HepG2 (cell line): ENCODE measurements around the gene TP53TG5. TPM values are rescaled to one million over a fixed set of nuclear protein-coding genes. Genes with fewer than 3 reads are reported as not detected.

Source experiments
- ARID3A ChIP-seq: IDR thresholded peaks from 2 replicates; pipeline ENCODE4 v1.6.1; 2012; ENCODE audit warnings: low read depth, low read length, improper control_type of control experiment
- CEBPG ChIP-seq: IDR thresholded peaks from 2 replicates; pipeline ENCODE4 v1.6.1; 2016
- DMAP1 ChIP-seq: IDR thresholded peaks from 2 replicates; pipeline ENCODE4 v1.6.1; 2016
- EP300 ChIP-seq, 3 experiments: sonication (generic) in 1 of 3; formaldehyde crosslinking in 1 of 3; IDR thresholded peaks; 2 replicates each; pipeline versions ENCODE4 v1.5.1 to v1.6.1; 2011 to 2020; ENCODE audit warnings: low read depth in 2 of 3, low read length in 2 of 3, borderline replicate concordance in 1 of 3, improper control_type of control experiment in 1 of 3, mild to moderate bottlenecking in 1 of 3, missing genetic modification reagents in 1 of 3, moderate library complexity in 1 of 3
- ERF ChIP-seq: IDR thresholded peaks from 2 replicates; pipeline ENCODE4 v1.6.1; 2018; ENCODE audit warnings: missing biosample characterization, missing genetic modification reagents
- FOXM1 ChIP-seq: sonication (generic); formaldehyde crosslinking; IDR thresholded peaks from 2 replicates; pipeline ENCODE4 v1.5.0; 2020; ENCODE audit warnings: missing genetic modification reagents
- GATAD2A ChIP-seq: IDR thresholded peaks from 2 replicates; pipeline ENCODE4 v1.6.1; 2016
- JUND ChIP-seq: sonication (generic); formaldehyde crosslinking; IDR thresholded peaks from 2 replicates; pipeline ENCODE4 v1.8.0; 2022; ENCODE audit warnings: mild to moderate bottlenecking, missing genetic modification reagents
- LCORL ChIP-seq, 2 experiments: fragments of 450-650 bp in 1 of 2; sonication (generic) in 1 of 2; formaldehyde crosslinking in 1 of 2; IDR thresholded peaks; 2 replicates each; pipeline versions ENCODE4 v1.5.0 to v1.6.1; 2017 to 2020; ENCODE audit warnings: antibody characterized with exemption in 1 of 2, missing genetic modification reagents in 1 of 2
- NCOA2 ChIP-seq: sonication (generic); formaldehyde crosslinking; IDR thresholded peaks from 2 replicates; pipeline ENCODE4 v1.8.0; 2022; ENCODE audit warnings: inconsistent platforms
- PRDM10 ChIP-seq: sonication (generic); formaldehyde crosslinking; IDR thresholded peaks from 2 replicates; pipeline ENCODE4 v1.4.0; 2020; ENCODE audit warnings: low read depth, missing genetic modification reagents
- RXRB ChIP-seq: IDR thresholded peaks from 2 replicates; pipeline ENCODE4 v1.6.1; 2016; ENCODE audit warnings: borderline replicate concordance, missing genetic modification reagents, missing compliant biosample characterization
- TEAD3 ChIP-seq: optimal IDR thresholded peaks from 2 replicates; pipeline ENCODE3; 2016; ENCODE audit warnings: borderline replicate concordance
- ZNF446 ChIP-seq: sonication (generic); formaldehyde crosslinking; IDR thresholded peaks from 2 replicates; pipeline ENCODE4 v1.5.0; 2020; ENCODE audit warnings: mild to moderate bottlenecking, missing genetic modification reagents
- ZNF773 ChIP-seq: sonication (generic); formaldehyde crosslinking; IDR thresholded peaks from 2 replicates; pipeline ENCODE4 v1.4.0; 2020; ENCODE audit warnings: missing genetic modification reagents, borderline replicate concordance
- polyA plus RNA-seq, 8 experiments: library from polyadenylated mRNA; depleted of rRNA in 3 of 8; stranded (reverse) in 7 of 8; unstranded in 1 of 8; fragments of >200 nt; fragmentation: Illumina TruSeq in 4 of 8; extraction: Trizol in 4 of 8; gene quantifications; 2 replicates each; pipeline versions ENCODE4 v1.2.1 to v1.2.3, GENCODE V29; 2011 to 2016; ENCODE audit warnings: low read depth in 4 of 8, missing spikeins in 1 of 8, mixed read lengths in 1 of 8; ENCODE audit not compliant: insufficient read depth in 1 of 8
- total RNA-seq, 5 experiments: library from RNA; depleted of rRNA; stranded (reverse); fragments of >200 nt; fragmentation: Illumina TruSeq; extraction: Trizol; gene quantifications; 2 replicates each; pipeline ENCODE4 v1.2.3, GENCODE V29; 2016; ENCODE audit warnings: low read depth in 1 of 5
- TF ChIP-seq, protein P1 (sequence below): sonication (generic); IDR thresholded peaks from 2 replicates; pipeline ENCODE4 v1.6.1; 2016; ENCODE audit warnings: low read depth, borderline replicate concordance
- TF ChIP-seq, protein P2 (sequence below): sonication (generic); formaldehyde crosslinking; IDR thresholded peaks from 2 replicates; pipeline ENCODE4 v1.4.0; 2020; ENCODE audit warnings: missing genetic modification reagents, borderline replicate concordance

TP53TG5 gene
- total and polyA plus RNA-seq, 2 of the 13 experiments (the other 11 are each of a cell fraction or from before 2014, with no cell fraction given): 0.11 TPM; not detected in 1

- TF ChIP-seq ARID3A: peak; percentile 94
- TF ChIP-seq RXRB (CRISPR knock-in tag): peak; percentile 51; the same call in 1 of the 2 replicates
- 0 out of 2 replicates have a peak, but pooled peaks have one; percentile 34 for TF ChIP-seq DMAP1
- peak; percentile 24; the same call in 1 of the 2 replicates for TF ChIP-seq CEBPG
- 0 out of 2 replicates have a peak, but pooled peaks have one; percentile 43 for TF ChIP-seq ZNF773 (CRISPR knock-in tag)
- 0 out of 2 replicates have a peak, but pooled peaks have one; percentile 16 for TF ChIP-seq ERF (CRISPR knock-in tag)
- peak; percentile 33; the same call in 1 of the 2 replicates for TF ChIP-seq NCOA2 (CRISPR knock-in tag)
- no peak for TF ChIP-seq FOXM1
- 0 out of 4 replicates have a peak, but pooled peaks of 1 of the 2 experiments have one; percentile 4 for TF ChIP-seq EP300 (IDR thresholded peaks at IDR 0.05; ENCODE audit: low read depth in 2 of 2, low read length in 2 of 2)
- no peak for TF ChIP-seq EP300 (CRISPR knock-in tag; IDR thresholded peaks at IDR 0.05; ENCODE audit: borderline replicate concordance)
- 0 out of 2 replicates have a peak, but pooled peaks have one; percentile 16 for TF ChIP-seq ZNF446 (CRISPR knock-in tag)
- TF ChIP-seq JUND (CRISPR knock-in tag): no peak
- TF ChIP-seq, protein P1, sequence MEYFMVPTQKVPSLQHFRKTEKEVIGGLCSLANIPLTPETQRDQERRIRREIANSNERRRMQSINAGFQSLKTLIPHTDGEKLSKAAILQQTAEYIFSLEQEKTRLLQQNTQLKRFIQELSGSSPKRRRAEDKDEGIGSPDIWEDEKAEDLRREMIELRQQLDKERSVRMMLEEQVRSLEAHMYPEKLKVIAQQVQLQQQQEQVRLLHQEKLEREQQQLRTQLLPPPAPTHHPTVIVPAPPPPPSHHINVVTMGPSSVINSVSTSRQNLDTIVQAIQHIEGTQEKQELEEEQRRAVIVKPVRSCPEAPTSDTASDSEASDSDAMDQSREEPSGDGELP: no peak
- TF ChIP-seq PRDM10 (CRISPR knock-in tag): 0 out of 2 replicates have a peak, but pooled peaks have one; percentile 24
- no peak for TF ChIP-seq LCORL (IDR thresholded peaks at IDR 0.05)
- TF ChIP-seq LCORL (CRISPR knock-in tag; IDR thresholded peaks at IDR 0.05): peak; percentile 48; the same call in 1 of the 2 replicates
- peak; percentile 31 for TF ChIP-seq TEAD3
- TF ChIP-seq GATAD2A (CRISPR knock-in tag): peak; percentile 86
- TF ChIP-seq, protein P2, sequence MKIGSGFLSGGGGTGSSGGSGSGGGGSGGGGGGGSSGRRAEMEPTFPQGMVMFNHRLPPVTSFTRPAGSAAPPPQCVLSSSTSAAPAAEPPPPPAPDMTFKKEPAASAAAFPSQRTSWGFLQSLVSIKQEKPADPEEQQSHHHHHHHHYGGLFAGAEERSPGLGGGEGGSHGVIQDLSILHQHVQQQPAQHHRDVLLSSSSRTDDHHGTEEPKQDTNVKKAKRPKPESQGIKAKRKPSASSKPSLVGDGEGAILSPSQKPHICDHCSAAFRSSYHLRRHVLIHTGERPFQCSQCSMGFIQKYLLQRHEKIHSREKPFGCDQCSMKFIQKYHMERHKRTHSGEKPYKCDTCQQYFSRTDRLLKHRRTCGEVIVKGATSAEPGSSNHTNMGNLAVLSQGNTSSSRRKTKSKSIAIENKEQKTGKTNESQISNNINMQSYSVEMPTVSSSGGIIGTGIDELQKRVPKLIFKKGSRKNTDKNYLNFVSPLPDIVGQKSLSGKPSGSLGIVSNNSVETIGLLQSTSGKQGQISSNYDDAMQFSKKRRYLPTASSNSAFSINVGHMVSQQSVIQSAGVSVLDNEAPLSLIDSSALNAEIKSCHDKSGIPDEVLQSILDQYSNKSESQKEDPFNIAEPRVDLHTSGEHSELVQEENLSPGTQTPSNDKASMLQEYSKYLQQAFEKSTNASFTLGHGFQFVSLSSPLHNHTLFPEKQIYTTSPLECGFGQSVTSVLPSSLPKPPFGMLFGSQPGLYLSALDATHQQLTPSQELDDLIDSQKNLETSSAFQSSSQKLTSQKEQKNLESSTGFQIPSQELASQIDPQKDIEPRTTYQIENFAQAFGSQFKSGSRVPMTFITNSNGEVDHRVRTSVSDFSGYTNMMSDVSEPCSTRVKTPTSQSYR: no peak
Observed at GRCh38 chr20:45361793-45362192, 16.3 kb downstream of the TP53TG5 start (continued).
